Activated CD8-positive, alpha-beta memory T cell treated with anti-CD3 and anti-CD28 coated beads, Interleukin-2, amount 50 U/mL, for 24 hours (primary cell): ENCODE results near the gene MMAB.

Experiments
- DNase-seq: peaks from one replicate; pipeline ENCODE4 v3.0.0-alpha.2; 2020; ENCODE audit errors: extremely low read depth

MMAB gene

DNA sequence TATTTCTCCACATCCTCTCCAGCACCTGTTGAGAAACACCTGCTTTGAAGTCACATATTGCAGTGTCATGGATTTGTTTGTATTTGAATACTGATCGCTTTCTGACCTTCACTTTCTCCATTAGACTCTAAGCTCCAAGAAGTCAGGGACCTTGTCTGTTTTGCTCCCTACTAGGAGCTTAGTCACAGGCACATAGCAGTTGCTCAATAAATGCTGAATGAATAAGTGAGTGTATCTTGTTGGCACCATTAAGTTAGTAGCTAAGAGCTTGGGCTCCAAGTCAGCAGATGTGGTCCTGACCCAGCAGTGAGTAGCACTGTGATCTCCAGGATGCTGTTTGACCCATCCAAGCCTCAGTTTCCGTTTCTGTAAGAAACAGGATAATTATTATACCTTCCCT, 10.4 kb upstream of the MMAB start:
- no peak for DNase-seq

DNA sequence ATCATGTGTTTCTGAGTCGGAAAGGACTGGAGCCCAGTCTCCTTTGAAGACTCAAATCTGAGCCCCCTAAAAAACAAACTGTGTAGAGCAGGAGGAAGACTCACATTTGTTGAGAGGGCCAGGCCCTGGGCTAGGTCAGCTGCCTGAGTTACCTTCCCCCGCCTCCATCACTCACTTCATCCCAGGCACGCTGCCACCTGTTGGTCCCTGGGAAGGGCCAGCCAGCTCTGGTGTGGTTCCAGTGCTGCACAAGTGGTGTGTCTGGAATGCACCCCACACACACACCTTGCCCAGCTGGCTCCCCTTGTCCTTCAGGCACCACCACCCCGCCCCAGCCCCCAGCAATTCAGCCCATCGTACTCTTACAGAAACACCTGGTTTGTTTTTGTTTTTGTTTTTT, 9.3 kb upstream of the MMAB start:
- no peak for DNase-seq

DNA sequence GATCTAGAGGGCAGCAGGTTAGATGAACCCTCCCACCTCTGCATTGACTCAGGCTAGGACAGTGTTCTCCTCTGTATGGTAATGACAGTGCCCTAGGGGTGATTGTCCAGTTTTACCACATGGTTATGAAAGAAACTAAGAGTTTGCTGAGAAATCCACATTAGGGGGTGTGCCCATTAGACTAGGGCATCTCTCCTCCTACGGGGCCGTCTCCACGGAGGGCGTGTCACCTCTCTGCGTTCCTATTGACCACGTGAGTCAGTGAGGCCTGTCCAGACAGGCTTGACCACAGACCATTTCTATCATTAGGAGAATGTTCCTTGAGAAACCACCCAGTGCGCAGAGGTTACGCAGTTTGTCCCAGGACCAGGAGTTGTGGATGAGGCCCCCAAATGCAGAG, 8.6 kb upstream of the MMAB start:
- no peak for DNase-seq

DNA sequence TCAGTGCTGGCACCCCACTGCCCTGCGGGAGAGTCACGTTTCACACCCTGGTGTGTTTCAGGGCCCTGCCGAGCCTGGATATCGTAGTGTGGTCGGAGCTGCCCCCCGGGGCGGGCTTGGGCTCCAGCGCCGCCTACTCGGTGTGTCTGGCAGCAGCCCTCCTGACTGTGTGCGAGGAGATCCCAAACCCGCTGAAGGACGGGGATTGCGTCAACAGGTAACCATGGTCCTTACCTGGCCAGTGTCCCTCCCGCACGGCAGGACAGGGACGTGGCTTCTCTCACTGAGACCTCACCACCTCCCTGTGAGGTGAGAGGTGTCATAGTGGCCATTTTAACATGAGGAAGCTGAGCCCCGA, 8.0 kb upstream of the MMAB start:
- DNase-seq, result no peak

DNA sequence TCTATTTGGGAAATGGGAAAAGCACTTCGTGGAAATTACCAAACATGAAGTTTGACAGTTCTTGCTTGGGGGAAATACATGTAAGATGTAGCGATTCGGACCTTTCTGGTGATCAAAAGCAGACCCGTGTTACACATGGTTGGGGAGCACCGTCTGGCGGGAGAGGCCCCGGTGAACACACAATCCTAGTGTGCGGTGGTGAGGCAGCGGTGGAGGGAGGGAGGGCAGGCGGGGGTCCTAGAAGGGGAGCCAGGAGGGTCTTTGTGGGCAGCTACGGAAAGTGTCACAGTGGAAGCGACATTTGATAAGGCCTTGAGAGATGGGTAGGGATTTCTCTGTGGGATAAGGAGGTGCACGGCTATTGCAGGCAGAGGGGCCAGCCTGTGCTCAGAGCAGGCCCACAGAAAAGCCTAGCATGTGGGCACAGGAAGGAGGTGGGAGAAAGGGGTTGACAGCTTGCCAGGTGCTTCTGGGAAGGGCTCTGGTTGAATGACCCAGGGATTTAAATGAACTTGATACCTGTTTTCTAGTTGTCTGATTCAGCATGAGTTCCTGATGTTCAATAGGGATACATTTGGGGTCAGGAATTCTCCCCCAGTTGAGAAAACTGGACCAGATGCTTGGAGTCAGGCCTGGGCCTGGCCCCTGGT, 7.5 kb upstream of the MMAB start:
- no peak for DNase-seq

DNA sequence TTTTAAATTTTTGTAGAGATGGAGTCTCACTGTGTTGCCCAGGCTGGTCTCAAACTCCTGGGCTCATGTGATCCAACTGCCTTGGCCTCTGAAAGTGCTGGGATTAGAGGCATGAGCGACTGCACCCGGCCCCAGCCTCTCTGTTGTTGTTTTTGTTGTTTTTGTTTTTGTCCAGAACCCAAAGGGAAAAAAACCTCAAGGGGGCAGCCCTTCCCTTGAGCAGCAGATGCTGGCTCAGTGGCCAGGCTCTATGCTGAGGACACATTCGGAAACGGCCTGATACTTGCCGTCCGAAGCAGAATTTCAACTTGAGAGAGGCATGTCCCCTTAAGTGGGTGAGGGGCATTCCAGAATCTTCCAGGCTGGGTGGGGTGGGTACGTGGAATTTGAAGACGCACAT, 7.0 kb upstream of the MMAB start:
- DNase-seq, result no peak

DNA sequence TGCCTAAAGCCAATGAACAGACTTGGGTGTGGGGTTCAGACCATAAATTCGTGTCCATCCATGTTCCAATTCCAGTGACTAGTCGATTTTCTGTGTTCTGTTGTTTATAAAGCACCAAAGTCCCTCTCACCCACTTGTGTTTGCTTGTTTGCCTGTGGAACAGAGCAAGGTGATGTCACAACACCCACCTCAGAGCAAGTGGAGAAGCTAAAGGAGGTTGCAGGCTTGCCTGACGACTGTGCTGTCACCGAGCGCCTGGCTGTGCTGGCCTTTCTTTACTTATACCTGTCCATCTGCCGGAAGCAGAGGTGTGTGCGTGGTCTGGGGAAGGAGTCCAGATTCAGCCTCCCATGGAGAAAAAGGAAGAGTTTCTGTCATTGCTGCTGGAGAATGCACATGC, 6.3 kb upstream of the MMAB start:
- no peak for DNase-seq

DNA sequence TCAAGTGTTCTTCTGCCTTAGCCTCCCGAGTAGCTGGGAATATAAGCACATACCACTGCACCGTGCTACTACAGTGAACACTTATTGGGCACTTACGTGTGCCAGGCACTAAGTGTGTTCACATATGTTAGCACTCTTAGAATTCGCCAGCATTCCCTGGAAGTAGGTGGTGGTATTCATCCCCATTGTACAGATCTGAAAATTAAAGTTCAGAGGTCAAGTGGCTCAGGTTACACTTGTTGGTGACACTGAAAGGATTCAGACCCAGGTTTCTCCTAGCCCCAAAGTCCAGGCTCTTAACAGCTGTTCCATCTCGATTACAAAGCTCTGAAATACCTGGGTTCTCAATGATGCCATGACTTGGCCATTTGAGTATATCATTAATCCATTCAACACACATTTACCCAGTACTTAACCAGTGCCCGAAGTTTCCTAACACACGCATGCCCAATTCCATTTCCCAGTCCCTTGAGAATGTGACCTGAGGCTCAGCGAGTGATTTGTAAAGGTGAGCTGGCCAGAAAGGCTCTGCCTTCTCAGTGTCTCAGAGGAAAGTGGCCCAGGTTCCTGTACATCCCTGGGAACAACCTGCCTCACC, 5.1 kb upstream of the MMAB start:
- DNase-seq, result no peak

DNA sequence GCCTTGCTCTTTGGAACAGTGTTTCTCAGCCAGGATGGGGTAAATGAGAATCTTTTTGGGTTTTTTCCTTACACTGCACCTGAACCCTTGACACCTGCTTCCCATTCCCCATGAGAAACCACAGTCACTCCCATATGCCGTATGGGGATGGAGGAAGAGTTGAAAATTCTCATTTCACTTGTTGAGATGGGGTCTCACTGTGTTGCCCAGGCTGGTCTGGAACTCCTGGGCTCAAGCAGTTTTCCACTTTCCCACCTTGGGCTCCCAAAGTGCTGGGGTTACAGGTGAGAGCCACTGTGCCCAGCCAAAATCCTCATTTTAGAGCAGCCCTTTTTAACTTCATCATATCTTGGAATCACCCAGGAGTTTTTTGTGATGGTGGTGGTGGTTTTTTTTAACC, 4.0 kb upstream of the MMAB start:
- DNase-seq, result no peak

DNA sequence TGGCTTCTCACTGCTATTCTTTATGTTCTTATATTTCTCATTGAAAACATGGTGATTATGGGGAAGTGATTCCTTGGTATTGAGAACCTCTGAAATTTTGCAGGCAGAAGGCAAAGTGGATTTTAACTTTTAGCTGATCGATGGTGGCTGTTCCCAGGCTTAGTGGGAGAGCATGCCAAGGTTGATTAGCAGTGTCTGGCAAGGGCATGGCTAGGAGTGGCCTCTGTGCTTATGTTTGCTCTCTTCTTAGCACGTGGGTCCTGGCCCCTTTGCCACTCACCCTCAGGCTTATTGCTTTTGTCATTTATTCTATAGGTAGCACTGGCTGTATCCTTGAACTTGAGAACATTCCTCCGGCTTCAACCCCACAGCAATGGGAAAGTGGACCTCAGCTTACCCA, 2.4 kb upstream of the MMAB start:
- DNase-seq, result no peak

DNA sequence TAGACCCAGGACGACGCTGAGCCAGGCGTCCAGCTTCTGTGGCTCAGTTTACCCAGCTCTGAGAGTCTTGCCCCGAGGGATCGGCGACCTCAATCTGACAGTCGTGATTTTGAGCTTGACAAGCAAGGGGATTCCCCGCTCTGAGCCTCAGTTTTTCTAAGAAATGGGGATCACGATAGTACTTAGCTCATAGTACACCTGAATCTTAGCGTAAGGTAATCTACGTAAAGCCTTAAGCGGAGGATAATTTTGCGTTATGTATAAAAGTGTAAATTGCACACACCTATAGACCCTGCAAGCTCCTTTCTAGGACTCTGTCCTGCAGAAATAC, 575 bp upstream of the MMAB start:
- no peak for DNase-seq

DNA sequence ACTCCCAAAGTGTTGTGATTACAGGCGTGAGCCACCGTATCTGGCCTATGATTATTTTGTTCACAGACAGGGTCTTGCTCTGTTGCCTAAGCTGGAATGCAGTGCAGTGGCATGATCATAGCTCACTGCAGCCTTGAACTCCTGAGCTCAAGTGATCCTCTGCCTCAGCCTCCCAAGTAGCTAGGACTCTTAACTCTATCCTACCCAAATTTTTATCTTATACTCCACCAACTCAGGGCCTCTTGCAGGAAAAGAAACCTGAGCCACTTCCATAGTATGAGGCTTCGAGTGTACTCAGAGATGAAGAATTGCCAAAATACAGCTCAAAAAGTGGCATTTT, 828 bp downstream of the MMAB start:
- DNase-seq, result no peak

DNA sequence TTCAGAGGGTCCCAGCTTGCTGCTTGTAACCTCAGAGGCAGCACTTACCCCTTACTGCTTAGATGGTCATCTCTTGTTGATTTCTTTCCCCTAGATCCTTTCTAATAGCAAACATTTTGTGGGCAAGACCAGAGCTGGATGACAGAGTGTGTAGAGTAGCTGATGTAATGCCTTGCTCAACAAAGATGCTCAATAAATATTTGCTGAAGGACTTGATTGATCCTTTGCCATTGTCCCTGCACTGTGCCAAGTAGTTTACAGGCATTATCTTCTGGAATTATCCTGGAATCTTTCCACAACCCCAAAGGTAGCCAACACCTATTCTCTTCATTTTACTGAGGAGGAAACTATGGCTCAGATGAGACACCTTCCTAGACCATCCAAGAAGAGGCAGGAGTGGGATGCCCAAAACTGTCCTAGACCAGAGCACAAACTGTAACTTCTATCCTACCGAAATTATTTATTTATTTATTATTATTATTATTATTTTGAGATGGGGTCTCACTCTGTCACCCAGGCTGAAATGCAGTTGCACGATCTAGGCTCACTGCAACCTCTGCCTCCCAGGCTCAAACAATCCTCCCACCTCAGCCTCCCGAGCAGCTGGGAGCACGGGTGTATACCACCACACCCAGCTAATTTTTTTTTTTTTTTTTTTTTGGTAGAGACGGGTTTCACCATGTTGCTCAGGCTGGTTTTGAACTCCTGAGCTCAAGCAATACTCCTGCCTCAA, 1.4 kb downstream of the MMAB start:
- DNase-seq, result no peak

DNA sequence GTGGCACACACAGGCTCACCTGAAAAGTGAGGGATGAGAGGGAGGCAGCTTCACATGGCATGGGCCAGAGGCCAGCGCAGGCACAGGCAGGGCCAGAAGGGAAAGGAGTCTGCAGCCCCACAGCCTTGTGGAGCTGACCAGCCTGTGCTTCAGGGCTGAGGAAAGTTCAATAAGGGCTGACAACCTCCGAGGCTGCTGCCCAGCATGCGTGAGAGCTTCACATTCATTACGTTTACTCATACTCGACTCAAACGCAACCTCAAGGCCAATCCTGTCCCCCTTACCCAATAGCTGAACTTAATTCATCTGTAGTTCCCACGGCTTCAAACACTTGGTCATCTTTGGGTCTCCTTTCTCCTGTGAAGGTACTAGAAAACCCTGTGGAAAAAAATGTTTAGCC, 4.8 kb downstream of the MMAB start:
- no peak for DNase-seq

DNA sequence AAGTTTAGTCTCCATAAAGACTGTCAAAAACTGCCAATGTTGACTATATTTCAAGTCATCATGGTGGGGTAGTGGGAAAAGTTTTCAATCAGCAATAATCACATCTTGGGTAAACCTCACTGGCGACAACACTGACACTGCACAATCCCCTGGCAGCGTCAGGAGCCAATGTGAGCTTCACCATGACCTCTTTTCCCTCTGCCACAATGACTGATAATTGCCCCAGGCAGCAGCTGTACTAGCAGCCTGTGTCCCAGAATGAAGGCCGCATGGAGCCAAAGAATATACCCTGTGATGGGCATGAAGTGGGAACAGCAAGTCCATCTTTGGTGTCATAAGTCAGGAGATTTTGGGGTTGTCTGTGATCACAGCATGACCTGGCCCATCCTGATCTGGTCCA, 5.3 kb downstream of the MMAB start:
- no peak for DNase-seq

DNA sequence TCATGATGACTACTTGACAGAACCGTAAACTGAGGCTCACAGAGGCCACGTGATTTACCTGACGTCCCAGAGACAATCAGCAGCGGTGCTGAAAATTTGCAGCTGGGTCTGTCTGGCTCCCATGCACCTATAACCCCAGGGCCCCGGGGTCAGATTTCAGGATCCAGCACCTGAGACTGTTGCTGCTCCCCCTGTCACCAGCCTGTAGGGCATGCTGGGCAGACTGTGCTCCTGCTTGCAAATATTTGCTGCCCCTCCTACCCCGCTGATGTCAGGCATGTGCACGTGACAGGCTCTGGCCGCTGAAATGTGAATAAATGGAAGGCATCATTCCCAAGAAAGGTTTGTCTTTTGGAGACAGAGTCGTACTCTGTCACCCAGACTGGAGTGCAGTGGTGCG, 6.0 kb downstream of the MMAB start:
- no peak for DNase-seq

DNA sequence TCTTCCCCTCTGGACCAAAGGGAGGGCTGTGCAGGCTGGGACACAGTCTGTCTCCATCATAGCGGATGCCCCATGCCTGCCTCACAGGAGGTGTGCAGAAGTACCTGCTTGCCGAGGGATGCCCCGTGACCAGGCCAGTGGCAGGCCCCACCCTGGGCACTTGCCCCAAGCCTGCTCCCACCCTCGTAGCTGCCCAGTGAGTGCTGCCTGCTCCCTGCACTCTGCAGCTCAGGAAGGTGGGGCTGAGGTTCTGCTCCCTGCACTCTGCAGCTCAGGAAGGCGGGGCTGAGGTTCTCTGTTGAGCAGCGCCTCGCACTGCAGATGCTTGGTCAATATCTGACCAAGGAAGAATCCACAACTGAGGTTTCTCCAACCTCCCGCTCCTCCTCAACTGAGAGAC, 6.9 kb downstream of the MMAB start:
- DNase-seq, result no peak

DNA sequence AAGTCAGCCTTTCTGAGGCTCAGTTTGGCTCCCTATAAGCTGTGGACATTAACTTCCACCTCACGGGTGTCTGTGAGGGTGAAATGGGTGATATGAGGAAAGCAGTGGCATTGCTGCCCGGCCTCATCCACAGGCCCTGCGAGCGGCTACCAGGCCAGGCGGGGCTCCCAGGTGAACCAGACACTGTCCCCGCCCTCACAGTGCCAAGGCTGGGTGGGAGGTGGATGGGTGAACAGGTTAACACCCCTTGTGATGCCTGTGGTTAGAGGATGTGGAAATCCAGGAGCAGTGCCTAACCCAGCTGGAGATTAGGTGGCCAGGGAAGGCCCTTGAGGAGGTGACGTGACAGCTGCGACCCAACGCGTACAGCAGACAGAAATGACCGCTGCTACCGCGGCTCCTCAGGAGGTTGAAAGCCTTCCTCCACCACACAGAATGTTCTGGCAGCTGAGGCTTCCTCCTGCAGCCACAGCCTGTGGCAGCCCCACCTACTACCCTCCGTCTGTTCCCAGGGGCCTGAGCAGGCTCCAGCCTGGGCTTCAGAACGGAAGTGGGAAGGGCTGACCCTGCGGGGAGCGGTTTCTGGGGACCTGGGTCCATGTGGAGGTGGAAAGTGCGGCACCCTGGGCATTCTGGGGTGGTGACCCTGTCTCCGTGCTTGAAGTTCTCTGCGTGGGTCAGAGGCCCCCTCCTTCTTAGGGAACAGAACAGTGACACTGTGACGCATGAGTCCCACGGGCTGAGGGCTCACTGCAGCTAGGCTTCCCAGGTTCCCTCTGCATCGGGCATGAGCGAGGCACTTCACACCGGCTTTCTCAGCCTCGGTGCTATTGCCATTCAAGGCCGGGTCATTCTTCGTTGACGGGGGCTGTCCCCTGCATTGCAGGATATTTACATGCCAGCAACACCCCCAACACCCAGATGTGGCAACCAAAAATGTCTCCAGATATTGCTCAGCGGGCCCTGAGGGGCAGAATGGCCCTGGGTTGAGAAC, 9.7 kb downstream of the MMAB start:
- DNase-seq, result no peak

DNA sequence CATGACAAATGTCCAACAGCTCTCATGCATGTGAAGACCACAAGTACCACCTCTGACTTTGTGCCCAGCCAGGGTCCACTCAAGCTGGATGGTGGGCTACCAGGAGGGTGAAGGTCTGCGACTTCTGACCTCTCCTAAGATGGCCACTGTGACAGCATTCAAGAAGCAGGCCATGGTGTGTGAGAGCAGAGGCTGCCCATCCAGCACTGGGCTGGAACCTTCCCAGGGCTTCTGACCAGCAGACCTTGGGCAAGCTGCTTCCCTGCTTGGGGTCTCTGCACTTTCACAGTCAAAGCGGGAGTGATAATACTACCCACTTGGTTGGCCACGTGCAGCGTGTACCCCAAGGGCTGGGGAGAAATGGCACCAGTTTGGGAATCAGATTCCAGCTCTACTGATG, 10.4 kb downstream of the MMAB start:
- DNase-seq, result no peak

DNA sequence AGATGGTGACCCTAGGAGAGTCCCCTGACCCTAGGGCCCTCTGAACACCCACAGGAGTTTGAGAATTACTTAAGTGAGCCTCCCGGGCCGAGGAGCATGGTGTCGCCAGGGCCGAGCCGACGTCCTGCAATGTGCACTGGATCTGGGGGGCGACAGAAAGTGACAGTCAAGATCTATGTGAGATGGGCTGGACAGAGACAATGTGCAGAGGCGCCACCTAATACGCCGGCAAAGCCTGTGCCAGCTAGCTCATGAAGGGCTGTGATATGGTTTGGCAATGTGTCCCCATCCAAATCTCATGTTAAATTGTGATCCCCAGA, 11.6 kb downstream of the MMAB start:
- DNase-seq, result no peak

DNA sequence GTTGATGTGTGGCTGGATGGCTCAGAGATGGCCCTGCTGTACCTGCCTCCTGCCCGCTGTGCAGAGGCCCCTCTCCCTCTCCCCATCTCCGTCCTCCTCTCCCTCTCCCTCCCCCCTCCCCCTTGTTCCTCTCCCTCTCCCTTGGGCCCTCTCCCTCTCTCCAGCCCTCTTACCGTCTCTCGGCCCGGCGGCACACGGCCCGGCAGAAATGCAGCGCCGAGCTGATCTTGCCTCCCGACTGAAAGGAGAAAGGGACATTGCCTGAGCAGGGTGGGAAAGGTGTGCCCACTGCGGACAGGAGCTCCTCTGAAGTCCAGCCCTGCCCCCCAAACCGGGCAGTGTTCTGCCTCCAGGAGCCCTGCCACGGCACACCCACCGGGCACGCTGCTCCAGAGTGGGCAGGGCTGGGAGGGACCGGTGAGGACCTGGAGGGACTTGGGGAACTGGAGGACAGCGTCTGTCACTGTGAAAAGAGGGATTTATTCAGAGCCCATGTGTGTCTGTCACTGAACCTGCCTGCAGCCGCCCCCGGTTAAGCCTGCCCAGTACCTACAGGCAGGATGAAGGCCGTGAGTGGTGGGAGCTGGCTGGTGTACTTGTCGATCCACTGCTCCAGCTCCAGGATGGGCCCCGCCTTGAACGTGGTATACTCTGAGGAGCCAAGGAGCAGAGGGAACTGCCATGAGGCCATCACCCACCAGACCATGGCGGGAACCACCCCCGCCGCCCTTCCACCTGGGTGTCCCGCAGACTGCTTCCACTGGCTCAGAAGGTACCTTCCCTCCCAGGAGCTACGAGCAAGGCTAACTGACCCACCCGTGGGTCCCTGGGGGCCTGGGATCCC, 12.2 kb downstream of the MMAB start:
- no peak for DNase-seq

DNA sequence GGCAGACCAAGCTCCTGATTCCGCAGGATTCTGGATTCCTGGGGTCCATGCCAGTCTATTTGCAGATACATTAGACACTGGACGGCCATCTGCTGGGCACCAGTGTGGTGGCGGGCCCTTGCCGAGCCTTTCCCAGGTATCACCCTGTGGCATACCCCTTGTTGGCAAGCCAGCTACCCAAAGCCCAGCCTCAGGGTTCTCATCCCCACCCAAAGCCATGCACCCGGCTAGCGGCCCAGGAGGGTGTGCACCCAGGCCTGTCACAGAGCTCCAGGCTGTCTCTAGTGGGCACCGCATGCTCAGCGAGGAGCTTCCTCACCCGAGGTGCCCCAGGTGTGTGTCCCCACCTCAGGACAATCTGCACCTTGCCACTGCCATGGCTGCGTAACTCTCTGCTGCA, 13.7 kb downstream of the MMAB start:
- DNase-seq, result no peak
